GM21529 (cell line): ENCODE data around the gene TK1.
"Not testable (repeated sequence)": the region's sequence is repeated elsewhere in the genome, so short reads cannot be mapped to it uniquely, and the experiment has no call there.

Experiments
- ATAC-seq: cut with Tn5 transposase; IDR thresholded peaks from one replicate; pipeline ENCODE4 v1.9.1; 2021; ENCODE audit not compliant: unreplicated experiment

The TK1 gene

GRCh38 chr17:78180083-78180482 lies 6.8 kb downstream of the TK1 start:
- ATAC-seq, result no peak

- no peak for ATAC-seq
Observed at GRCh38 chr17:78179372-78179771, 7.5 kb downstream of the TK1 start.

- ATAC-seq, result no peak
Observed at GRCh38 chr17:78176548-78177025, 10.3 kb downstream of the TK1 start.

DNA sequence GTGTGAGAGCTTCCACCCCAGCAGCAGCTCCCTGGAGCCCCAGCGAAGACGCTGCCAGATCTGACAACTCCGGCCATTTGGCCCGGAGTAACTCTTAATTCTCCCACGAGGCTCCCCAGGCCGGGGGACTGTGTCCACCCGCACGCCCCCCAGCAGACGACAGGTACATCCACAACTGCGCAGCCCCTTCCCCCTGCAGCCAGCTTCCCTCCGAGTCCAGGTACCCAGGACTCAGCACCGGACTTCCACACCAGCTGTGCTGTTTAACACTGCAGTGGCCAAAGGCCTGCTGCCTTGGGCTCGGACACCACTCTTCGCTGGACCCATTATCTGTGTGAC lies 11.2 kb downstream of the TK1 start:
- ATAC-seq, result no peak

DNA sequence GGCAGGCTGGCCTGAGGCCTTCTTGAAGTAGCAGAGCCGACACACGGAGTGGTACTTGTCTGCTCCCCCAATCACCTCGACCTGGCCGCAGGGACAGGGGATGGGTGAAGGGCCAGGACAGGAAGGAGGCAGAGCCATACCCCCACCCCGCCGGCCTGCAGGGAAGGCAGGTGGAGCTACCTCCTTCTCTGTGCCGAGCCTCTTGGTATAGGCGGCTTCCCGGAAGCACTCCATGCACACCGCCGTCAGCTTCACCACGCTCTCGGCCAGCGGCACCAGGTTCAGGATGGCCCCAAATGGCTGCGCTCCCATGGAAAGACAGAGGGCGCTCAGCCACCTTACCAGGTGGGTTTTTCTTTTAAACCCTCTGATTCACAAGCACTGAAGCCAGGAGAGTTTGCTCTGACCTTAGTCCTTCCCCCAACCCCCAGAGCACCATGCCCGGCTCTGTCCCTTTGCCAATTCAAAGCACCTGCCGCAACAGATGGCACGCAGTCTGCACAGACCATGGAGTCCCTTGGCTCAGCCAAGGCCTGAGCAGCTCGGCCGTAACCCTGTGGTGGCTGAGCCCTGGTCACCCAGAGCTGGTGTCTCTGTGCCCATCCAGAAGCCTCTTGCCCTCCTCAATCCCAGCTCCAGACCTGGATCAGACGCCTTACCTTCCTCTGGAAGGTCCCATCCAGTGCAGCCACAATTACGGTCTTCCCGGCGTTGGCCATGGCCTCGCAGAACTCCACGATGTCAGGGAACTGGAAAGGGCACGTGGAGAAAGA lies 11.8 kb downstream of the TK1 start:
- ATAC-seq, result no peak

DNA sequence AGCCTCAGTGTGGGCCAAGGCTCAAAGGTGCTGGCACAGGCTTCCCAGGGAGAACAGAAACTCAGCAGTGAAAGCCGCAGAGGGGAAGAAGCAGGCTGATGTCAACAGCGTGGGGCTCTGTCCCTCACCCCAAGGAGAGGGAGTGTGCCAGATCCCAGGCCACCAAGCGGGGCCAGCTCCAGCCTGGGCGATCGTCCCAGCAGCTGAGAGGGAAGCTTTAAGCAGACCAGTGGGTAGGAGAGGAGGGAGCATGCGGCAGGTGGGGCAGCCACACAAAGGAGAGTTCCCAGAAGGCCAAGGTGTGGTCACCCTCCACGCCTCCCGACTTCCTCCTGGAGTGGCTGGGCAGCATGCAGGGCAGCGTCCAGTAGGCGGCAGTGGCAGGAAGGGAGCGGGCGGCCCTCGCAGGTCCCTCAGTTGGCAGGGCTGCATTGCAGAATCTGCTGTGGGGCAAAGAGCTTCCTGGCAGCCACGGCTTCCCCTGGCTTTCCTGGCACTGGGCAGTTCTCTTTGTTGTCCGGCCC lies 12.4 kb downstream of the TK1 start:
- ATAC-seq, result no peak

DNA sequence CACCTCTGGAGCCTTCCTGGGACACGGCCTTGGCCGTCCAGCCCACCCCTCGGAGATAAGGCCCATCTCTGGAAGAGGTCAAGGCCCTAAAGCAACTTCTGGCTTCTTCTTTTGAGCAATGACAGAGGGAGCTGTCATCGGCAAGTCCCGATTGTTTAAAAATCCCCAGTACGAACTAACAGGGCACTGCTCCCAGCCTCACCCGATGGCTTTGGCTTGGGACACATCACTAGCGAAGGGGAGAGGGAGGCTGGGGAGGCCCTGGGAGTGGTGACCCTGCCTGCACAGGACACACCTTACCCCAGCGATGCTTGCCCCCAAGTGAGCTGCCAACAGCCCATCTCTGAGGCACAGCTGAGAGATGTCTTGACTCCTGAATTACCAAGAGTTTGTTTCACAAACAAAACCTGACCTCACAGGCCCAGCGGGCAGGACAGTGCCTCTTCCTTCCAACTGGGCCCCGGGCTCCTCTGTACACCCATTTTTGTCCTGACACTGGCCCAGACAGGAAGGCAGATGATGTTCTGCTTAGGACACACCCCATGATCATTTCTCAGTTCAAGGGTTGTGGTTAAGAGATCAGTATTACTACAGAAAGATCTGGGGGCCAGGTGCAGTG lies 13.6 kb downstream of the TK1 start:
- peak; percentile 48 for ATAC-seq

- no peak for ATAC-seq
Observed at GRCh38 chr17:78172249-78173051, 14.4 kb downstream of the TK1 start.

- not testable (repeated sequence) for ATAC-seq
Observed at GRCh38 chr17:78171591-78172248, 15.1 kb downstream of the TK1 start.

GRCh38 chr17:78170692-78171590 lies 15.9 kb downstream of the TK1 start:
- no peak for ATAC-seq

DNA sequence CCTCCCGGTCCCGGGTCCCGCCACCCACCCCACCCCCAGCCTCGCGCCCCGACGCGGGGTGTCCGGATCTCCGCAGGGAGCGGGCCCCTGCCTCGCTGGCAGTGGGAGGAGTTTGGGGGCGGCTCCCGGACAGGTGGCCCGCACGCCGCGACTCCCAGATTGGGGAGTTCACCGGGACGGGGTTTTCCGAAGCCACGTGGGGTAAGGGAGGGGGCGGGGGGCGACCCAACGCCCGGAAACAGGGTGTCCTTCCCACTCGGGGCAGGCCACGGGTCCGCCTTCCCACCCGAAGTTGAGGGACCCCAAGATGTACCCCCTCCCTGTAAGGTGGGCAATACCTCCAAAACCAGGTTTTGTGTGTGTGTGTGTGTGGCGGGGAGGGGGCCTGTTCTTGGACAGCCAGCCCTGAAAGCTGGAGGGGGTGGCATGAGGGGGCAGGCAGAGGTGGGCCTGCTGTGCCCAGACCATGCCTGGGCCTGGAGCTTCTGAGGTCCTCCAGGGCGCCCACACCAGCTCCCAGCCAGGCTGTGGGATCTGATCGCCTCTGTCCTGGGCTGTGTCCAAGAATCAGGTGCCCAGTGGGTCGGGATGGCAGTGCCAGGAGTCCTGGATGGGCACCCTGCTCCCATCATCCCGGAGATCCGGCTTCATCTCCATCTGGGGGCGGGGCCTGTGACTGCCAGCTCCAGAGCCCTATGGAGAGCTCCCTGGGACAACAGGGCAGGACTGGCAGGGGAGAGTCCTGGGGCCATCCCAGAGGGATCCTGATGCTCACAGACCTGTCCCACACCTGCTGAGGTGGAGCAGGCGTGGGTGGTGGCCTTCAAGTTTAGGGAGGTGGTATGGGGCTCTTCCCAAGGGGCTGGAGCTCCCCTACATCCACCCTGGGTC lies 17.7 kb downstream of the TK1 start:
- ATAC-seq, result peak; percentile 30

GRCh38 chr17:78168242-78168902 lies 18.5 kb downstream of the TK1 start, which contains the start of gene SYNGR2:
Gene SYNGR2, plus strand, starts transcription at chr17:78168581. Its CDS starts 36 bp downstream, at chr17:78168617.
- ATAC-seq, result peak; percentile 42

GRCh38 chr17:78166416-78166815 lies 20.4 kb downstream of the TK1 start:
- no peak for ATAC-seq

GRCh38 chr17:78164748-78165607 lies 21.9 kb downstream of the TK1 start:
- ATAC-seq, result no peak

- no peak for ATAC-seq
Observed at GRCh38 chr17:78163881-78164747, 22.7 kb downstream of the TK1 start.

DNA sequence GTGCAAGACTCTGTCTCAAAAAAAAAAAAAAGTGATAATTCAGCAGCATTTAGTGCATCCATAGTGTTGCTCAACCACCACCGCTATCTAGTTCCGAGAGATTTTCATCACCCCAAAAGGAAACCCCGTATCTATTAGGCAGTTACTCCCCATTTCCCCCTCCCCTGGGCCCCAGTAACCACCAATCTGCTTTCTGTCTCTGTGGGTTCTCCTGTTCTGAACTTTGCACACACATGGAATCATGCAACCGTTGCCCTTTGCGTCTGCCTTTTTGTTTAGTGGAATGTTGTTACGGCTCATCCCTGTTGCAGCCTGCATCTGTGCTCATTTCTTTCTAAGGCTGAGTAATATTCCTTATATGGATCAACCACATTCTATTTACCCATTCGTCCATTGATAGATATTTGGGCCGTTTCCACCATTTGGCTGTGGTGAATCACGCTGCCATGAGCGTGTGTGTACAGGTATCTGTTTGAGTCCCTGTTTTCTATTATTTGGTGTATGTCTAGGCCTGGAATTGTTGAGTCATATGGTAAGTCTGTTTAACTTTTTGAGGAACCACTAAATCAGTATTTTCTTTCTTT lies 27.2 kb downstream of the TK1 start:
- peak; percentile 45 for ATAC-seq
